ENCODE measurements around the gene SLCO1B1.

The SLCO1B1 gene

DNA sequence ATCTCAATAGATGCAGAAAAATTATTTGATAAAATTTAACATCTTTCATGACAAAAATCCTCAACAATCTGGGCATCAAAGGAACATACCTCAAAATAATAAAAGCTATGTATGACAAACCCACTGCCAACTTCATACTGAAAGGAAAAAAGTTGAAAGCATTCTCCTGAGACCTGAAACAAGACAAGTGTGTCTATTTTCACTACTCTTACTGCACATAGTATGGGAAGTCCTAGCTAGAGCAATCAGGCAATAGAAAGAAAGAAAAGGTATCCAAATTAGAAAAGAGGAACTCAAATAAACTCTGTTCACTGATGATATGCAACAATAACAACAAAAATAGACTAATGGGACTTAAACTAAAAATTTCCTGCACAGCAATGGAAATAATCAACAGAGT lies 90.1 kb downstream of the SLCO1B1 start:
- DNase-seq = no peak

DNA sequence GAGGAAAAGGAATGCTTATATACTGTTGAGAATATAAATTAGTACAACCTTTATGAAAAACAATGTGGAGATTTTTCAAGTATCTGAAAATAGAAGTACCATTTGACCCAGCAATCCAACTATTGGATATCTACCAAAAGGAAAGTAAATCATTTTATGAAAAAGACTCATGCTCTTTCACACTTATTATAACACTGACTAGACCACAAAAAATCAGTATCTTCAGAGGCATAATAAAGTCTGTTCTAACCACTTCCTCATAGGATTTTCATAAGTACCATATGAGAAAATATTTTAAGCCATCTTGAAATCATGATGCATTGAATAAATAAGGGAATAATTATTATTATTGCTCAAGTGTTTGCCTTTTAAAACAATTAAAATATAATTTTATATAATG lies 90.8 kb downstream of the SLCO1B1 start:
- DNase-seq = no peak

DNA sequence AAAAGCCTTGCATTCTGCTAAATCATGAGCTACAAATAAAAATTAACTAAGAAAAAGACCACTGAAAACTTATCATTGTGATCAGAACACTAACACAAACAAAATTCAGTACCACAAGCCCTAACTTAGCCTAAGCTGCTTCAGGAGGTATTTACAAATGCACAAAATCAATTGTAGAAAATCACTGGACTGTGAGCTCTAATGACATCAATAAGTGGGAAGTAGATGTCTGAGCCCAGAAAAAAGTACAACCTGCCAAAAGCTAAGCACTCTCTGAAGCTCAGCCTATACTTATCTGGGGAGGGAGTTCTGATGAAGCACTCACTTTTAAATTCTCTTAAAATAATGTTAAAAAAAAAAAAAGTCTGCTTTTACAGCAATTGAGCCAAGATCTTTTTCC lies 92.9 kb downstream of the SLCO1B1 start:
- no peak for DNase-seq

DNA sequence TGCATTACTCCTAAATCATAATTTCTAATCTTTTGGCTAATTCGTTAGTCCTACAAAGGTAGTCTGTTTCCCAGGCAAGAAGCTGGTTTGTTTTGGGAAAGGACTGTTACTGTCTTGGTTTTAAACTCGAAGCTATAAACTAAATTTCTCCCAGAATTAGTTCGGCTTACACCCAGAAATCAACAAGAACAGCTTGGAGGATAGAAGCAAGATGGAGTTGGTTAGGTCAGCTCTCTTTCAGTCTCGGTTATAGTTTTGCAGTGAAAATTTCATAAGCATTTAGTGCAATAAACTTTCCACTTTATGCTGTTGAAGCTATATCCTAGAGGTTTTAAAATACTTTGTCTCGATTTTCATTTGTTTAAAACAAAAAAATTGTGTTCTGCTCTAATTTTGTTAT lies 103.4 kb downstream of the SLCO1B1 start:
- no peak for DNase-seq

DNA sequence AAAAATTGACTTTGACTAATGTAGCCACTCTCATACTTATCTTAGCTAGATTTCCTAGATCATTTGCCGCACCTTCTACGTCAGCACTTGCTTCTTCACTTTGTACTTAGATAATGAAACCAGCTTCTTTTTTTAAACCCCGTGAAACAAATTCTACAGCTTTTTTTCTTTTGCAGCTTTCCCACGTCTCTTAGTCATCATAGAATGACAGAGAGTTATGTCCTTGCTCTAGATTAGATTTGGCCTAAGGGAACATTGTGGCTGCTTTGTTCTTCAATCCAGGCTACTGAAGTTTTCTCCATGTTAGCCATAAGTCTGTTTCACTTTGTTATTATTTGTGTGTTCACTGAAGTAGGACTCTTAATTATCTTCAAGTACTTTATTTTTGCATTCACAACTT lies 108.9 kb downstream of the SLCO1B1 start:
- no peak for DNase-seq

DNA sequence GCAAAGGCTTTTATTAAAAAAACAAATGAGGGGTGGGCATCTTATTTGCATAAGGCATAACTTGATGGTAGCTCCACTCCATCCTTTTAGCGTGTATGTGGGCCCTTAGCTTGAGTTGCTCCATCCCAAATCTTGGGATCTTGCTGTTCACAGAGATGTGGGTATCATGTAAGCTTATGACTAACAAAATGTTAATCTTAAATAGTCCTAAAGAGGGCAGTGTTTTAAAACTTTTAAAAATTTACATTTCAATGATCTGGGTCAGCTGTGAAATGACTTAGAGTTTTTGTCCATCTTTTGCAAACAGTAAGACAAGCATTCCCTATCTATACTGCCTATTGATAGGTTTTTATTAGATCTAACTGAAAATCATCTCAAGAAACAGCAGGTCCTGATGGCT lies 117.7 kb downstream of the SLCO1B1 start:
- no peak for DNase-seq

DNA sequence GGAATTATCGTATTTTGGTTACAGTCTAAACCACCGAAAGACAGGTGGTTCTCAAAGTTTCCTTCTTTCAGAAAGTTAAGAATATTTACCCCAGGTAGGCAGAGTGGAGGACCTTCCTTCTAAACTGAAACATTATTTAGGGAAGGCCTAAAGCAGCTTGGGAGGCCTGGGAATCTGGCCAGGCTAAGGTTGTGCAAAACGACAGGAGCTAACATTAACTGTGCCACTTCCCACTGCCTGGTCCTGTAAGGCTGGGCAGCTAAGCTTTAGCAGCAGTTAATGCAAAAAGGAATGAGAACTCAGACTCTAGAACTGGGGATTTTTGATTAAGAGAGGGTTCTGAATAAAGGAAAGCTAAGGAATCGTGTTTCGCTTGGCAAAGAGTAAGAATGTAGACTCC lies 121.1 kb downstream of the SLCO1B1 start:
- no peak for DNase-seq

DNA sequence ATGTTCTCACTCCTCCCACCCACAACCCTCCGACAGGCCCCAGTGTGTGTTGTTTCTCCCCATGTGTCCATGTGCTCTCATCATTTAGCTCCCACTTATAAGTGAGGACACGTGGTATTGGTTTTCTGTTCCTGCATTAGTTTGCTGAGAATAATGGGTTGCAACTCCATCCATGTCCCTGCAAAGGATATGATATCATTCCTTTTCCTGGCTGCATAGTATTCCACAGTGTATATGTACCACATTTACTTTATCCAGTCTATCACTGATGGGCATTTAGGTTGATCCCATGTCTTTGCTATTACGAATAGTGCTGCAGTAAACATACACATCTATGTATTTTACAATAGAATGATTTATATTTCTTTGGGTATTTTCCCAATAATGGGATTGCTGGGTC lies 126.2 kb downstream of the SLCO1B1 start:
- DNase-seq = no peak

DNA sequence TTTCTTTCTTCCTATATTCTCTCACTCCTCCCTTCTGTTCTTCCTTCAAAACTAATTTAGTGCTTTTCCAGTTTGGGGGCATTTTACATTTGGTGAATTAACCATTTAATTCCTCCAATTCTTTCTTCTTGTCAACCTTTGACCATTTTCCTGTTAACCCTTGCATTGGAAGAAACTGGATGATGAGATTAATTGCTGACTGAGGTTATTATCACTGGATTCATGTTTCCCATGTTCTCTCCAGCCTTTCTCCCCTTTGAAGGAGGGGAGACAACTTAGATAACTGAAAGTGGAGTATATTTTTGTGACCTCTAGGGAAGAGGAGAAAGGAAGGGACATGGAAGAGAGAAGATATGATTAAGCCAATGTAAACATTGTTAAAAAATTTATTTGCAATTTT lies 133.2 kb downstream of the SLCO1B1 start:
- DNase-seq = no peak

DNA sequence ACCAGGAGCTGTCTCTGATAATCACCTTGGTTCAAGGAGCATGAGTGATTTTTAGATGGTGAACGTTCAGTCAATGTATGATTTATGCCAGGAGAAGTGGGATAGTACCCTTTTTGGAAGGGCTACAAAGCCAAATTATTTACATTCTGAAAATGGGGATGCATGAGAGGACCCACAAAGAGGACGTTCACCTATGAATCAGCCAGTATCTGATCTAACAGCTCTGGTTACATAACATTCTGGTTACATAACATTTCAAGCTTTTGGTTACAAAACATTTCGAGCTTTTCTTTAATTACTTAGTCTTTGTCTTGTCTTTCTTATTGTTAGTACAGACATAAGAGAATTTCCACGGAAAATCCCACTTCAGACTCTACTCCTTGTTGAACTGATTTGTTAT lies 134.9 kb downstream of the SLCO1B1 start:
- DNase-seq = no peak

DNA sequence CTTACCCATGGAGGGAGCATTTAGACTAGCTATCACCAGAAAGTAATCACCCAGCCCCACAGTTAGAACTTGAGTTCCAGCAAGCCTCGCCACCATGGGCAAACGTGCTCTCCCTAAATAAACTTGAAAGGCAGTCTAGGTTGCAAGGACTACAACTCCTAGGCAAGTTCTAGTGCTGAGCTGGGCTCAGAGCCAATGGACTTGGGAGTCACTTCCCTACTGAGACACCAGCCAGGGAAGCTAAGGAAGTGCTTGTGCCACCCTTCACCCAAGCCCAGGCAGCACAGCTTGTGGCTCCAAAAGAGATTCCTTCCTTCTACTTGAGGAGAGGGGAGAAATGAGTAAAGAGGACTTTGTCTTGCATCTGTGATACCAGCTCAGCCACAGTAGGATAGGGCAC lies 145.8 kb downstream of the SLCO1B1 start:
- no peak for DNase-seq

Measured in fibroblast of upper back skin (primary cell).